Activated CD8-positive, alpha-beta memory T cell treated with anti-CD3 and anti-CD28 coated beads, Interleukin-2, amount 50 U/mL, for 1 hour (primary cell): ENCODE measurements around the gene STC2.

ENCODE experiments used
- DNase-seq: peaks from one replicate; pipeline ENCODE4 v3.0.0-alpha.2; 2020; ENCODE audit errors: extremely low read depth

STC2 gene

DNA sequence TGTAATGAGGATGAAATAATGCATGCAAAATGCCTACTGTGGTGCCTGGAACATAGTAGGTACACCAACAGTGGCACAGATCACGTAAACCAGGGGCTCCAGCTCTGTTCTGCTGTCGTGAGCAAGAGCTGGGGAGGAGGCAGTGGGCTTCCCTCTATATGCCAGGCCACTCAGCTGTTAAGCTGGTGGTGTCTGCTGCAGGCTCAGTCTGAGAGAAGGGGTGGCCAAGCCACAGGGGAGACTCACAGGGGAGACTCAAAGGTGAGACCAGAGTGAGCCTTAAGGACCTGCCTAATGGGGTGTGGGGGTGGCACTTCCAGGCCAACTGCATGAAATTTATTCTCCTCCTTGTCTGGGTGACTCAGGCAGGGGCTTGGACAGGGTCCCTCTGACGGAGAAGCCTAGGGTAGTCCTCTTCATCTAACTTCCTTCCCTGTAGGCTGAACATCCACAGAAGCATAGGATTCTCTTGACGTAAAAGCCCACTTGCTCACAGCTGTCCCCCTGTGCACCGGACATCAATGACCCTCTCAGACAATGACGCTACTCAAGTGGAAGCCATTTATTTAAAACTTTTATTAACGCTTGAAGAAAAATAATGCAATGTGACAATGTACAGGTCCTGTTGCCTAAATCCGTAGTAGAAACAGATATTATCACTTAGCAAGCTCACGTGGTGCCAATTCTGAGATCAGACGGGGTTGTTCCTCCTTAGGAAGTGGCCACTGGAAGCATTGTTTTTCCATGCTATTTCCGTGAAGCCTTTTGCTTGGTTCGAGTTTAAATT is 13.9 kb downstream of the STC2 start:
- DNase-seq, result no peak

DNA sequence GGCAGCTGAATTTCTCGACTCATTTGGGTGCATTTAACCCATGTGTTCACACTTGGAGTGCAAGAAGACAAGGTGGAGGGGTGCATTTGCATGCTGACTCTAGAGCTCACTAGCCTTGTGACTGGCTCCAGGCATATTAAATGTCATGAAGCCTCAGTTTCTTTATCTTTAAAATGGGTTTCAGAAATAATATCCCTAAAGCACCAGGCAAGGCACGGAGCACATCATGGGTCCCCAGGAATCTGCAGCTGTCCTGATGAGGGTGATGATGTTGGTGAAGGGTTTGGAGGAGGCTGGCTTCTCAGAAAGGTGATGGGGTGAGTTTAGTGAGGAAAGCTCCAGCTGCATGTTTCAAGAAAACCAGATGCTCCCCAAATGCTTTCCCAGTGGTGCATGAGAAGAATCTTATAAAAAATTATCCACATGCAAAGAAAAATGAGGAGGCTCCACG is 14.8 kb downstream of the STC2 start:
- no peak for DNase-seq

DNA sequence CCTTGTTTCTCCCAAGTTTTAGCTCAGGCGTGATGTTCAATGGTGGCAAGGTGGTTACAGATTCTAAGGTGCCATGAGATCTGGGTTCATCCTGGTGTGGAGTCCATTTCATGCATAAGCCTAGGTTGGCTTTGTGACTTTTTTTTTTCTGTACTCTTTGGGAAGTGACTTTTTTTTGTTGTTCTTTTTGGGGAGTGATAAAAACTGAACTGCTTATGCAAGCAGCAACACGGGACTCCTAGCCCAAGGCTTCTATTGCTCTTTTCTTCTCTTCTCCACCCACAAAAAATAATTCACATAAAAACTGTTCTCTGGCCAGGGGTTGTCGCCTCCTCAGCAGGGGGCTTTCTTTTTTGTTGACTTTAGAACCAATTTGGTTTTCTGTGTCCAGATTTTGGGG is 15.4 kb downstream of the STC2 start:
- no peak for DNase-seq

DNA sequence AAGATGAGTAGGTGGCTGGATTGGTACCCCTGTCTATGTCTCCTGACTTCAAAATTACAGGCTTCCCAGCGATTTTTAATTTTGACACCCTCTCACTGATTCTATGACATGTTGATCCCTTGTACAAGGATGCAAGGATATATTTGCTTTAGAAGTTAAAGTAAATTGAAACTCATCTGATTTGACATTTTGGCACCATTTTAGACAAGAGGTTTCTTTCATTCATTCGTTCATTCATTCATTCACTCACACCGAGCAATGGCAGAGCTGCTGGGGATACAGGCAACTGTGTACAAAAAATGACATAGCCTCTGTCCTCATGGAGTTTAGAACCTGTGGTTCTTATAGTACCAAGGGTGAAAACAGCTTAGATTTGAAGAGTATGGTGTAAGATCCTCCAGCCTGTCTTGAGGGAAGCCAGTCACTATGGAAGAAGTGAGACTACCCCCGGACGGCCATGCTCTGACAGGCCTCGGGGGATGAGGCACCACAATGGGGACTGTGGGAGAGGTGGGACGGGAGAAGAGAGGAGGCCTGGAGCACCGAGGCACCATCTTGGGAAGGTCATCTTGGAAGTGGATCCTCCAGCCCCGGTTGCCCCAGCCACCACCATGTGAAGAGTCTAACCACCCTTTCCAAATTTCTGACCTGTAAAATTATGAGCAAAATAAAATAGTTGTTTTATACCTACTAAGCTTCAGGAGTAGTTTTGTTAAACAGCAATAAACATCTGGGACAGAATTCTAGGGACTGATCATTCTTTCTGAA is 16.2 kb downstream of the STC2 start:
- no peak for DNase-seq

DNA sequence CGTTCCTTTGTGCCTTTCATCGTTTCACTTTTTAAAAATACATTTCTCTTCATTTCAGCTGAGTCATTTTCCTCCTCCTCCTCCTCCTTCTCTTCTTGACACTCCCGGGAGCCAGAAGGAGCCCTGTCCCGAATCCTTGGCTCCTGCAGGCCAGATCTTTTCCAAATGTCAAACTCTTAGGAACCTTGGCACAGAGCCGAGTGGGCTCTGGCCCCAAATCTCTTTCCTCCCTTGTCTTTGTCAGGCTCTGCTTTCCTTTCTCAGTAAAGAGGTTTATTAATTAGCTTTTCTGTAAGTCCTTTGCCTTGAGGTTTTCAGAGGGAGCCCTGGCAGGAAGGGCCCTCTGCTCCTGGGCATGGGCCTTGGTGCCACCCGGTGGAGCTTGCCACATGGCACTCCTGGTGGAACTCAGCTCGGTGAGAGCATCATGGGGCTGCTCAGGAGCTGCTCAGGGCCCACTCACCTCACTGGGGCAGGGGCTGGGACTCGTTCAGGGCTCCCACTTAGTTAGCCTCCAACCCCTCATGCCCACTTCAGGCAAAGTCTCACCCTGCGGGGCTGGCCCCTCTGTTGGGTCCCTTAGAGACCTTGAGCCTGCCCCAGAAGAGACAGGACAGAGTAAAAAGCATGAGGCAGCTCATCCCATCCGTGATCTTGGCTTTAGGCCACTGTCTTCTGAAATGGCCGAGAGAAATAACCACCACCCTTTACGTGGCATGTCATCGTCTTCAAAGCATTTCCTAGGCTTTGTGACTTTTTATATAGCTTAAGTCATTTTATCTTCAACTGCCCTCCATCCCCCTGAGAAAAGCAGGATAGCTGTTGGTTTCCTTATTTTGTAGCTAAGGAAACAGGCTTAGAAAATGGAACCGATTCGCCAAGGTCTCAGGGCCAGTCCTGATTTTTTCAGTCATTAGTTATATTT is 17.1 kb downstream of the STC2 start:
- no peak for DNase-seq

DNA sequence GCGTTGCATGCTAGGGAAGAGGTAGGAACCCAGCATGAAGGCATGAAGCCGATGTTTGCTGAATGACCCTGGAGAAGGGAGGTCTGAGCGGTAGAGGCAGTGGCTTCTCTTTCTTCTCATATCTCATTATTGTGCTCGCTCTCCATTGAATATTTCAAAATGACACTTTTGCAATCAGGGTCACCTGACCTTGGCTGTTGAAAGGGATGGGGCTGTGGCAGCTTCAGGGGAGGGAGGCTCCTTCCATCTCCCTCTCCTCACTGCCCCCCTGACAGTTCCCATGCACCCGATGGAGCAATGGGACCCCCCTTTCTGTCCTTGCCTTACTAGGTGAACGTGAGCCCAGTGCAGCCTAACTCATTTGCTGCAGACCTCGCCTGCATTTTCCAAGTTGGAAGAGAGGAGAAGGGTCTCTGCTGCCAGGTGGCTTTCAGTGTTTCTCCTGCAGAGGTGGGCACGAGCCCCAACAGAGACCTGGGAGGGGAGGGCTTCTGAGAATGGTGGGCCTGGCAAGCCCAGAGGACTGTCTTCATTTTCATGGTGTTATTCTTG is 17.9 kb downstream of the STC2 start:
- DNase-seq, result no peak

DNA sequence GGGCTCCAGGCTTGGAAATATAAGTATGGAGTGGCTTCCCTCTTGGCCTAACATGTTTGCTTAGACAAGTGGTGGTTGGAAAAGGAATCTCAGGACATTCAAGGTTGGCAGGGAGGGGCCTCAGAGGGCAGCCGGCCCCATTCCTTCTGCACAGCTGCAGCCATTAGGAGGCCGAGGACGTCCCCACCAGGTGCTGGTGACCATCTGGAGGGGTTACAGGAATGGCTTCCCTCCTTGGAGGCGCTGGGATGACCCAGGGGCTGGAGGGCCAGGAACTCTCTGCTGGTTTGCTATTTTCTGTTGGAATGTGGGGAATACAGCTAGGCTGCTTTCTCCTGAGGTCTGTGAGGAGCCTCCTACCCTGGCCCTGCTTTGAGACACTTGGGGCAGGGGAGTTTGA is 18.5 kb downstream of the STC2 start:
- DNase-seq, result no peak

DNA sequence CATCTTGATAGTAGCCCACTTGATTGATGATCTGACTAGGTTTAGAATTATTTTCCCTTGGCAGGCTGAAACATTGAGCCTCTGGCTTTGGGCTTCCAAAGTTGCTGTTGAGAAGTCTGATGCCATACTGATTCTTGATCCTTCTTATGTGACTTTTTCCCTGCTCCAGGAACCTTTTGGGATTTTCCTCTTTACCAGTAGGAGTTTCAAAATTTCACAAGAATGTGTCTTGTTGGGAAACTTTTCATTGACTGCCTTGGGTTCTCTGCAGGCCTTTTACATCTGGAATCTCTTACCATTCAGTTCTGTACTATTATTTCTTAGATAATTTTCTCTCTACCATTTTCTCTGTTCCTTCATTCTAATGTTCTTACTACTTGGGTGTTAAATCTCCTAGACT is 20.0 kb downstream of the STC2 start:
- no peak for DNase-seq

DNA sequence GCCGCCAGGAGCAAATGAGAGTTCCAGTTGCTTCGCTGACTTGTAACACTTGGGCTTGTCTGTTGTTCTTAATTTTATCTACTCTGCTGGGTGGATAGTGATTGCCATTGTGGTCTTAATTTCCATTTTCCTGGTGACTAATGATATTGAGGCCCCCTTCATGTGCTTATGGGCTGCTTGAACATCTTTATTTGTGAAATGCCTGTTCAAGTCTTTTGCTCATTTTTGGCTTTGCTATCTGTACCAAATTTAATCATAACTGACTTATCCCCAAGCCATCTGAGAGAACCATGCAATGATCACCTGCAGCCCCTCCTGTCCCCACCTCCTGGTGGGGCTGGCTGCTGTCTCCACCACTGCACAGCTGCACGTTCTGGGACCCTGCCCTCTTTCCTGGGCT is 20.5 kb downstream of the STC2 start:
- DNase-seq, result no peak

DNA sequence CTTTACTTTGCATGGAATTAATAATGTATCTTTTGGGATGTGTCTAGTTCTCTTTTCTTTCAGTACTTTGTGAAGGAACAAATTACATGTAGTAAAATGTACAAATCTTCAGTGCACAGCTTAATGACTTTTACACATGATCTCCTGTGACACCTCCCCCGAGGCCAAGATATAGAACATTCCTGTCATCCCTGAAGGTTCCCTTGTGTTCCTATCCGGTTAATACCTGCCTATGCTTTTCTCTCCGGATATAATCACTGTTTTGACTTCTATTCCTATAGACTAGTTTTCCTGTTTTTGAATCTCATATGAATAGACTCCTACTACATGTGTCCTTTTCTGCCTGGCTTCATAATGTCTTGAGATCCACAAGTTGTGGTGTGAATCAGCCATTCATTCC is 21.5 kb downstream of the STC2 start:
- DNase-seq, result no peak

DNA sequence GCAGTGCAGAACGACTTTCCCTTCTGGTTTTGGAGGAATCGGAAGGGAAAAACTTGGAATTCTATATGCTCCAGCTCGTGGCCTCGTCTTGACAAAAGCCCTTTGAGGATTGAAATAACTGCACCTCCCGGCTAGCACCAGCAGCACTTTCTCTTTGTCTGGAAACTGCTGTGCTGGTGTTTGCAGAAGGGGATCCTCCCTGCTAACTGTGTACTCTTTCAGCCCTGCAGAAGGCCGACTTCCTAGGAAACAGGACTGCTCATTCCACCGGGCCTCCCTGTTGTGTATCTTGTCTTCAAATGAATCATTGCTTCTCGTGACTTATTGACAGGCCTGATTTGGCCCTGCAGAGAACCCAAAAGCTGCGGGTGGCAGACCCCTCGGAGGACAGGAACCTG is 23.6 kb downstream of the STC2 start:
- no peak for DNase-seq

DNA sequence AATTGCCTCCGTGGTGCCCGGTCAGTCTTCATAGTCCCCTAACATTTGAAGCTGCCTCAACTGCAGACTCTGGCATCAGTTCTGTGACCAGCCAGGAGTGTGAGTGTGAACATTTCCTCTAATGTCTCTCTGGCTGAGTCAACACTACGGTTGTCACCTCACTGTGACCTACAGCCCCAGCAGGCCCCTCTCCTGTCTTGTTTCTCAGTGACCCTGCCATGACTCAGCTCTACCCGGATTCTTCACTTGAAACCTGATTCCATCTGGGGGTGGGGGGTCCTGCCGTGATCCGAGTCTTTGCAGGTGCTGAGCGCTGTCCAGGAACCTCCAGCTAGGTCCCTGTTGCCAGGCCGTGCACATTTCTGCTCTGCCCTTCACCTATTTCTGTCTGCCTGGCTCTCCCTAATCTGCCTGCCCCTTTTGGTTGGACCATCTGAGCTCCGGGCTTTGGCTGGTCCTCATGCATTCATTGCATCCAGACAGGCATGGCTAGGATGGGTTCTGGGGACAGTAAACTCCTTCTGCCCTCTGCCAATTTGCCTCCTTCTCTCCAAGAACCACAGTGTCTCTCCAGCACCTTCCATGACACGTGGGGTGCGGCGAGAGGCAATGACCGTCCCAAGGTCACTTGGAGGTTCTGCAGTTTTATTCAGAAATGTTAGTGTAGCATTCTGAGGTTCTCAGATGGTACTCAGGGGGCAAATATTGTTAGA is 24.2 kb downstream of the STC2 start:
- DNase-seq, result no peak

DNA sequence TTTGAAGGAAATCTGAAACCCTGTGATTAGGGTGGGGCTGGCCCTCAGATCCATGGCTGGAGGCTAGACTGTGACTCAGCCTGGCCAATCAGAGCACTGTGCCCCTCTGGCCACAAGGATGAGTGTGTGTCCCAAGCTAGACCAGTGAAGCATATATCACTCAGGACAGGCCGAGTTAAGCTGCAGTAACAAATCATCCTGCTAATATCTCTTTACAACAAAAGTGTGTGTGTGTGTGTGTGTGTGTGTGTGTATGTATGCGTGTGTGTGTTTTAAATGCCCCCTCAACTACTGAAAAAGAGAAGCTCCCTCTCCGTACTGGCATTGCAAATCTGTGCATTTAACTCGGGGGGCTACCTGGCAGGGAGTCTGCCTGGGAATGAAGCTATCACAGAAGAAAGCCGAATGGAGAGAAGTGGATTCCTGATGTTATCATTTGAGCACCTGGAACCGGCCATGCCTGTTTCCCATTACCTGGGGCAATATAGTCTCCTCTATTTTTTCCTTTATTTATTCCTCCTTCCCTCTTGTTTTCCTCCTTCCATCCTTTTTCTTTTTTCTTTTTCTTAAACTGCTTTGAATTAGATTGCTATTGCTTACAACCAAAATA is 25.6 kb downstream of the STC2 start:
- no peak for DNase-seq

DNA sequence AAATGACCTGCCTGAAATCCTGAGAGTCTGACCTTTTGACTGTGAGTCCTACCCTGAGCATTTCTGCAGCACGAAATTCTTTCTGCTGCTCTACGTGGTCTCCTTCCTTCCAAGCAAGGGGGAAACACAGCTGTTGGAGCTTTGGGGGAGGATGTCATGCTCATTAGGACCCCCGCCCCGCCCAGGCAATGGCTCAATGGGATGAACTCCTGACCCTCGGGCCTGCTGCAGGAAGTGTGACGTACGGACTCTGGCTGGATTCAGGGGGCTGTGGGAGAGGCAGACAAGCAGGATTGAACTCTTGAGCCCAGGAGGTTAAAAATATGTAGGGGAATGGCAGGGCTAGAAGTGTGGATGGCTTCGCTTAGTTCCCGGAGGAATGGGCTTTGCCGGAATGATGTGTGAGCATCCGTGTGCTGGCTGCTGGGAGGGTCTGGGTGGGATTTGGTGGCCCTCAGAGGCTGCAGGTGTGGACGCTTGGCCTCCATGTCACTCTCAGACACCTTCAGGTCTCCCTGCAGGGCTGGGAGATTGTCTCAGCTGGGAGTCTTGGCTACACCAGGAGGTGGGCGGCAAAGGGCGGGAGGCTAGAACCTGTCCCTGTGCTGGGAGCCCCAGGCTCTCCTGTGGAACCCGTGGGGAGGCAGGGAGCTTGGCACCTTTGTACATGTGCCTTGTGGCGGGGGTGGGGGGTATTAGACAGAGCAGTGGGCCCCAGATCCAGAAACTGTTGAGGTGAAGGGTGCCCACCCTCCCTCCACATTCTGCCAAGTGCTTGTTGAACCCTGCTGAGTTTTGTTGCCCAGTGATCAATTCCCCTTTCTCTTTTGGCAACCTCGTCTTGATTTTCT is 26.3 kb downstream of the STC2 start:
- no peak for DNase-seq

DNA sequence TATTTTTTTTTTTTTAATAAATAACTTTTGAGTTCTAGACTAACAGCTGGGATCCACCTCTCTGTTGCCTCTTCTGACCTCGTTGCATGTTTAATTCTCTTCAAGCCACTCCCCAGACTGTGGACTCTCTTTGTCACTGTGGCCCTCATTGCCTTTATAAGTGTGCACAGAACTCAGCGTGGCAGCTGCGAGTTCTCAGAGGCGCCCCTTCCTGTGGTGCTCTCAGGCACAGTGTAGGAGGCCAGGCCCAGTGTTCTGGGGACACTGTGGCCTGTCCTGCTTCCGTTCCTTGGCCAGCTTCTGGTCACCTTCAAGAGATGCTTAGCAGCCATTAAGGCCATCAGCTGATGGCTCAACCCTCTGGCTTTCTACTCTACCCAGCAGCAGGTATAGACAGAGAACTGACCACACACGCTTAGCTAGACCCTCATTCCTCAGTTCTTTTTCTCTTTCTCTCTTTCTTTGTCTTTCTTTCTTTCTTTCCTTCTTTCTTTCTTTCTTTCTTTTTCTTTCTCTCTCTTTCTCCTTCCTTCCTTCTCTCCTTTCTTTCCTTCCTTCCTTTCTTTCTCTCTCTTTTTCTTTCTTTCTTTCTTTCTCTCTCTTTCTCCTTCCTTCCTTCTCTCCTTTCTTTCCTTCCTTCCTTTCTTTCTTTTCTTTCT is 27.7 kb downstream of the STC2 start:
- no peak for DNase-seq

DNA sequence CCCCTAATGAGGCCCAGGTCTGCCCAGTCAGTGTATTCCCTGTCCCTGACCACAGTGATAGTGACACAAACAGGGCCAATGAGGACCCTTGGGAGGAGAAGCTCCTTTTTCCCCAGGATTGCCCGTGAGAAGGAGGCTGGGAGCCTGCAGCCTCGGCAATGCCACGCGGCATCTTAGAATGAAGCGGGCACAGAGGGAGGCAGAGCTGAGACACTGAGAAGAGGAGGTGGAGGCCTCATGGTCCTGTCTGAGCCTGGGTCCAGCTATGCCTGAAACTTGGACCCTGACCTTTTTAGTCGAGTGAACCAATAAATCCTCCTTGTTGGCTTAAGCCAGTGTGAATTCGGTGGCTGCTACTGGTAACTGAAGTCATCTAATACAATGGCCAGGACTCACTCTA is 28.4 kb downstream of the STC2 start:
- DNase-seq, result no peak

DNA sequence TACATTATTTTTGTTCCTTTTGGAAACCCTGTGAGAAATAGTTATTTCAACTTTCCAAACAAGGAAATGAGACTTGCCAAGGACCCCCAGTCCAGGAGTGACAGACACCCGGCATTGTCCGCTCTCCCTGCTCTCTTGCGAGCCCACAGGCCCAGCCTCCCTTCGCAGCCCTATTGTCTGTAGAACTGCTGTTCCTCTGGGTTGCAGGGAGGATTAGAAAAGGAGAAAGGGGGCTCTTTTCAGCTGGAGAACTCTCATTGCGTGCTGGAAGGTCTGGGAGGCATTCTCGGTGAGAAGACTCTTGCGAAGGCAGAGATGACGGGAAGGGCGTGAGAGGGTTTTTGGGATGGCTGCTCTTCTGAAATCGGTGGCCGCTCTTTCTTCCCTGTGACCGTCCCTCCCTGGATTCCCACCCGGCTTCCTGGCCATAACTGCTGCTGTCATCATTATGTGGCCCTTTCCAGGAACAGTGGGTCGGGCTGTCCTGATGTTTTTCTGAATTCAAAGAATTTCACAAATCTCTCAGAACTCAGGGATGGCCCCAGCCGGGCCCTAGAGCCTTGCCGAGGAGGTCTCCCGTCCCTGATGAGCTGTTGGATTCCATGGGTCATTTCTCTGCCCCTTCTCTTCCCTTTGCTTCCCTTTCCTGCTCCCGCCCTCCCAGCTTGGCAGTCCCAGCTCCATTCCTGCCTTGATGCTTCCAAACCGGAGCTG is 29.8 kb downstream of the STC2 start:
- no peak for DNase-seq

DNA sequence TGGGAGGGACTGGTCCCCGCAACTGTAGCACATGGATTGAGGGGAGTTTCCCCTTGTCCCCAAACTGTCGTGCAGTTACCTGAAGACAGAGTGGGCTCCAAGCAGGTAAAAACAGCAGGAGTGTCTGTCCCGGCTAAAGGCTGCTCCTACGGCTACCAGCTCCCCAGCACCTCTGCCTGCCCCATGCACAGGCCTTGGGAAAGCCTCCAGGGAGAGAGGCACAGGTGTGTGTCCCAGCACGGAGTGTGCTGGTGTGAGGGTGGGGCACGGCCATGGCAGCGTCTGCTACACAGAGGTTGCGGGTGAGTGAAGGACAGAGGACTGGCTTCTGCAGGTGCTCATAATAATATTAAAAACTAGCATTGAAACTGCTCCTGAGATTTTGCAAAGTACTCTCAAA is 30.4 kb downstream of the STC2 start:
- DNase-seq, result no peak
